Hepatocyte (in vitro differentiated cells): ENCODE measurements around the gene UBAP2. TPM values are rescaled to one million over a fixed set of nuclear protein-coding genes. Genes with fewer than 3 reads are reported as not detected.
A peak's percentile ranks its signal among the peaks of the same experiment; 100 is the strongest.

Experiments
- DNase-seq: peaks from one replicate; pipeline ENCODE4 v3.0.0-alpha.2; 2016; ENCODE audit warnings: low spot score
- H2AFZ ChIP-seq: fragments of 200-600 bp; sonication (generic); 2 replicates; pipeline ENCODE4 v1.6.0; 2016; ENCODE audit warnings: antibody characterized with exemption, mild to moderate bottlenecking
- H3K27ac ChIP-seq: fragments of 200-600 bp; sonication (generic); 2 replicates; pipeline ENCODE4 v1.5.1; 2016; ENCODE audit warnings: mild to moderate bottlenecking
- H3K27me3 ChIP-seq: fragments of 200-600 bp; sonication (generic); 2 replicates; pipeline ENCODE4 v1.6.1; 2016
- H3K36me3 ChIP-seq: fragments of 200-600 bp; sonication (generic); replicated peaks from 2 replicates; pipeline ENCODE4 v1.5.1; 2016; ENCODE audit warnings: low read depth; ENCODE audit not compliant: insufficient read depth
- H3K4me1 ChIP-seq: fragments of 200-600 bp; sonication (generic); 2 replicates; pipeline ENCODE4 v1.5.1; 2016; ENCODE audit warnings: mild to moderate bottlenecking, moderate library complexity; ENCODE audit not compliant: insufficient read depth
- H3K4me2 ChIP-seq: fragments of 200-600 bp; sonication (generic); 2 replicates; pipeline ENCODE4 v1.6.0; 2016
- H3K4me3 ChIP-seq: fragments of 200-600 bp; sonication (generic); 2 replicates; pipeline ENCODE4 v1.5.1; 2016; ENCODE audit warnings: mild to moderate bottlenecking
- H3K79me2 ChIP-seq: fragments of 200-600 bp; sonication (generic); 2 replicates; pipeline ENCODE4 v1.6.0; 2017; ENCODE audit warnings: mild to moderate bottlenecking
- H3K9me2 ChIP-seq: fragments of 200-600 bp; sonication (generic); replicated peaks from 2 replicates; pipeline ENCODE4 v1.6.0; 2017; ENCODE audit warnings: mild to moderate bottlenecking; ENCODE audit not compliant: insufficient read depth
- H3K9me3 ChIP-seq: fragments of 200-600 bp; sonication (generic); 2 replicates; pipeline ENCODE4 v1.5.1; 2016; ENCODE audit warnings: low read depth, mild to moderate bottlenecking
- H4K20me1 ChIP-seq: fragments of 200-600 bp; sonication (generic); 2 replicates; pipeline ENCODE4 v1.6.0; 2016; ENCODE audit warnings: mild to moderate bottlenecking; ENCODE audit not compliant: insufficient read depth, poor library complexity, severe bottlenecking
- EZH2 ChIP-seq: fragments of 200-600 bp; sonication (generic); IDR thresholded peaks from 2 replicates; pipeline ENCODE4 v1.6.1; 2016; ENCODE audit warnings: antibody characterized with exemption, mild to moderate bottlenecking, borderline replicate concordance
- EZH2phosphoT487 ChIP-seq: fragments of 200-600 bp; sonication (generic); IDR thresholded peaks from one replicate; pipeline ENCODE4 v1.6.1; 2018; ENCODE audit warnings: antibody characterized with exemption, mild to moderate bottlenecking, low read depth, moderate library complexity; ENCODE audit not compliant: unreplicated experiment, severe bottlenecking
- whole genome bisulfite sequencing: methylation state at CpG from one replicate; pipeline ENCODE4 v1.1.6; 2016; ENCODE audit warnings: low lambda C conversion rate; ENCODE audit errors: missing lambda C conversion rate; 5-methylcytosine and 5-hydroxymethylcytosine counted together
- polyA plus RNA-seq: library from polyadenylated mRNA; unstranded; fragments of >200 nt; fragmentation: Nextera tagmentation; extraction: Ambion mirVana; gene quantifications from 2 replicates; pipeline ENCODE4 v1.2.1, GENCODE V29; 2016
- total RNA-seq: library from RNA; depleted of rRNA; stranded (reverse); fragments of >200 nt; gene quantifications from 2 replicates; pipeline ENCODE4 v1.2.3, GENCODE V29; 2014
- TF ChIP-seq, protein P1 (sequence below): fragments of 200-600 bp; sonication (generic); IDR thresholded peaks from 2 replicates; pipeline ENCODE4 v1.5.1; 2016; ENCODE audit warnings: antibody characterized with exemption, mild to moderate bottlenecking; ENCODE audit not compliant: poor library complexity

The UBAP2 gene
- total and polyA plus RNA-seq, 2 experiments from 2014 or later = 22.4 to 24.9 TPM

GRCh38 chr9:33881635-33882034 is 167.1 kb downstream of the UBAP2 start:
- Histone ChIP-seq H3K9me3 (no peaks in the 10 kb centered on the region), H3K27ac (no peak overlapping the region), H4K20me1 (peaks cover 99% of the 10 kb centered on the region), H3K79me2 (peaks cover 100% of the 10 kb centered on the region), H3K4me2 (no peak overlapping the region), H3K27me3 (no peaks in the 10 kb centered on the region), H3K4me3 (no peak overlapping the region), H3K36me3 (no peaks in the 10 kb centered on the region), H3K4me1 (peaks cover 19% of the 10 kb centered on the region), H3K9me2 (no peaks in the 10 kb centered on the region), H2AFZ (no peak overlapping the region)
- DNase-seq = no peak
- TF ChIP-seq, protein P1, sequence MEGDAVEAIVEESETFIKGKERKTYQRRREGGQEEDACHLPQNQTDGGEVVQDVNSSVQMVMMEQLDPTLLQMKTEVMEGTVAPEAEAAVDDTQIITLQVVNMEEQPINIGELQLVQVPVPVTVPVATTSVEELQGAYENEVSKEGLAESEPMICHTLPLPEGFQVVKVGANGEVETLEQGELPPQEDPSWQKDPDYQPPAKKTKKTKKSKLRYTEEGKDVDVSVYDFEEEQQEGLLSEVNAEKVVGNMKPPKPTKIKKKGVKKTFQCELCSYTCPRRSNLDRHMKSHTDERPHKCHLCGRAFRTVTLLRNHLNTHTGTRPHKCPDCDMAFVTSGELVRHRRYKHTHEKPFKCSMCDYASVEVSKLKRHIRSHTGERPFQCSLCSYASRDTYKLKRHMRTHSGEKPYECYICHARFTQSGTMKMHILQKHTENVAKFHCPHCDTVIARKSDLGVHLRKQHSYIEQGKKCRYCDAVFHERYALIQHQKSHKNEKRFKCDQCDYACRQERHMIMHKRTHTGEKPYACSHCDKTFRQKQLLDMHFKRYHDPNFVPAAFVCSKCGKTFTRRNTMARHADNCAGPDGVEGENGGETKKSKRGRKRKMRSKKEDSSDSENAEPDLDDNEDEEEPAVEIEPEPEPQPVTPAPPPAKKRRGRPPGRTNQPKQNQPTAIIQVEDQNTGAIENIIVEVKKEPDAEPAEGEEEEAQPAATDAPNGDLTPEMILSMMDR = no peak
- TF ChIP-seq EZH2 = no peak
- no peak for TF ChIP-seq EZH2phosphoT487
- 94% methylated on average over 1 of the region's 1 CpG for WGBS

- TF ChIP-seq EZH2phosphoT487 = no peak
- Histone ChIP-seq H3K27me3 (no peaks in the 10 kb centered on the region), H3K9me2 (no peaks in the 10 kb centered on the region), H4K20me1 (peaks cover 99% of the 10 kb centered on the region), H2AFZ (no peak overlapping the region), H3K4me2 (no peak overlapping the region), H3K4me3 (no peak overlapping the region), H3K9me3 (no peaks in the 10 kb centered on the region), H3K27ac (no peak overlapping the region), H3K36me3 (no peaks in the 10 kb centered on the region), H3K79me2 (peaks cover 100% of the 10 kb centered on the region), H3K4me1 (peaks cover 17% of the 10 kb centered on the region)
- WGBS = 95% methylated on average over 8 of the region's 8 CpGs
- DNase-seq = no peak
Observed at GRCh38 chr9:33880211-33881089, 168.2 kb downstream of the UBAP2 start.

DNA sequence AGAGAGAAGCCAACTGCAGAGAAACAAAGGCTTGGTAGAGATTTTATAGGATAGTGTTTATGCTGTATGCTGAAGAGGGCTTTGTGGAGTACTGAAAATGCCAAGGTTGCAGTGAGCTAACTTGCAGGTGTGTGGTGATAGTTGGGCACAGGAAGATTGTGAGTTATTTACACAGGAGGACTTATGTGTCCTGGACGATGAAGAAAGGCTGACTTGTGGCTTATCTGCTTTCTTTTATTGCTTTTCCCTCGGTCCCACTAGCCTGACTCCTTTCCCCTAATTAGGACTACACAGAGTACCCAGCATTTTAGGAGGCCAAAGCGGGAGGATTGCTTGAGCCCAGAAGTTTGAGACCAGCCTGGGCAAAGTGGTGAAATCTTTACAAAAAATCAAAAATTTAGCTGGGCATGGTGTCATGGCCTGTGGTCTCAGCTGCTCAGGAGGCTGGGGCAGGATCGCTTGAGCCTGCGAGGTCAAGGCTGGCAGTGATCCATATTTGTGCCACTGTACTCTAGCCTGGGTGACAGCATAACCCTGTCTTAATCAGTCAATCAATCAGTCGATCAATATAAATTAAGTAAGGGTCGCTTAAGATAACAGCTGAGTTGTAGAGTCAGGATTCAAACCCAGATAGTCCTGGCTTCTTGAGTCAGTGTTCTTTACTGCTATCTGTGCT is 169.9 kb downstream of the UBAP2 start:
- TF ChIP-seq, protein P1 = no peak
- TF ChIP-seq EZH2phosphoT487 (no peak), EZH2 (no peak)
- no peak for DNase-seq
- Histone ChIP-seq H3K36me3 (no peaks in the 10 kb centered on the region), H3K9me2 (no peaks in the 10 kb centered on the region), H3K27me3 (no peaks in the 10 kb centered on the region), H3K79me2 (peaks cover 100% of the 10 kb centered on the region), H2AFZ (no peak overlapping the region), H3K27ac (peak overlapping the region; percentile 28), H3K4me3 (no peak overlapping the region), H4K20me1 (peaks cover 99% of the 10 kb centered on the region), H3K4me2 (no peak overlapping the region), H3K4me1 (peaks cover 7% of the 10 kb centered on the region), H3K9me3 (no peaks in the 10 kb centered on the region)
- WGBS = 73% methylated on average over 7 of the region's 7 CpGs
